MM.1S (cell line): ENCODE measurements around the gene LBH.

Experiments used
- DNase-seq: peaks from one replicate; pipeline ENCODE4 v3.0.0-alpha.2; 2015
- H2AFZ ChIP-seq: fragments of 300-600 bp; sonication (generic); 2 replicates; pipeline ENCODE4 v1.6.0; 2016; ENCODE audit warnings: antibody characterized with exemption, low read length
- H3F3A ChIP-seq: fragments of 300-600 bp; sonication (generic); 2 replicates; pipeline ENCODE4 v1.6.1; 2016; ENCODE audit warnings: mild to moderate bottlenecking, antibody characterized with exemption, low read length, moderate library complexity, mixed read lengths; ENCODE audit not compliant: insufficient read depth
- H3K27ac ChIP-seq: fragments of 300-600 bp; sonication (generic); 2 replicates; pipeline ENCODE4 v1.5.1; 2016; ENCODE audit warnings: mild to moderate bottlenecking, low read length
- H3K27me3 ChIP-seq: fragments of 300-600 bp; sonication (generic); replicated peaks from 2 replicates; pipeline ENCODE4 v1.6.0; 2016; ENCODE audit warnings: low read length; ENCODE audit not compliant: insufficient read depth
- H3K36me3 ChIP-seq: fragments of 300-600 bp; sonication (generic); replicated peaks from 2 replicates; pipeline ENCODE4 v1.6.1; 2016; ENCODE audit warnings: mild to moderate bottlenecking, low read length, mixed read lengths; ENCODE audit not compliant: insufficient read depth
- H3K4me1 ChIP-seq: fragments of 300-600 bp; sonication (generic); 2 replicates; pipeline ENCODE4 v1.6.1; 2016; ENCODE audit warnings: low read length, mixed read lengths
- H3K4me2 ChIP-seq: fragments of 300-600 bp; sonication (generic); 2 replicates; pipeline ENCODE4 v1.6.0; 2016; ENCODE audit warnings: low read depth, low read length
- H3K4me3 ChIP-seq: fragments of 300-600 bp; sonication (generic); 2 replicates; pipeline ENCODE4 v1.5.1; 2016; ENCODE audit warnings: low read length, mixed read lengths
- H3K79me2 ChIP-seq: fragments of 300-600 bp; sonication (generic); 2 replicates; pipeline ENCODE4 v1.6.1; 2016; ENCODE audit warnings: mixed run types, low read length, mixed read lengths
- H3K9ac ChIP-seq: fragments of 300-600 bp; sonication (generic); 2 replicates; pipeline ENCODE4 v1.6.1; 2016; ENCODE audit warnings: low read length, mixed read lengths
- H3K9me2 ChIP-seq: fragments of 300-600 bp; sonication (generic); replicated peaks from 2 replicates; pipeline ENCODE4 v1.6.1; 2016; ENCODE audit warnings: mild to moderate bottlenecking, low read length, mixed read lengths; ENCODE audit not compliant: insufficient read depth
- H3K9me3 ChIP-seq: fragments of 300-600 bp; sonication (generic); replicated peaks from 2 replicates; pipeline ENCODE4 v1.6.1; 2016; ENCODE audit warnings: mild to moderate bottlenecking, low read length, mixed read lengths; ENCODE audit not compliant: insufficient read depth
- H4K20me1 ChIP-seq: fragments of 300-600 bp; sonication (generic); 2 replicates; pipeline ENCODE4 v1.6.1; 2016; ENCODE audit warnings: mild to moderate bottlenecking, low read length, moderate library complexity, mixed read lengths; ENCODE audit not compliant: insufficient read depth
- CTCF ChIP-seq: fragments of 300-600 bp; sonication (generic); IDR thresholded peaks from 2 replicates; pipeline ENCODE4 v1.5.1; 2016; ENCODE audit warnings: antibody characterized with exemption, low read length, mixed read lengths
- EZH2 ChIP-seq: fragments of 300-600 bp; sonication (generic); optimal IDR thresholded peaks from 2 replicates; pipeline ENCODE3; 2017; ENCODE audit warnings: low read depth, mild to moderate bottlenecking, antibody characterized with exemption, low read length, mixed read lengths
- EZH2phosphoT487 ChIP-seq: fragments of 300-600 bp; sonication (generic); IDR thresholded peaks from 2 replicates; pipeline ENCODE4 v1.6.1; 2018; ENCODE audit warnings: antibody characterized with exemption, low read length

Gene LBH

GRCh38 chr2:30213907-30214463 lies 17.3 kb upstream of the LBH start:
- H3K9me2 ChIP-seq, result no peaks in the 10 kb centered on the region
- H3F3A ChIP-seq, result no peaks in the 10 kb centered on the region
- H3K36me3 ChIP-seq, result no peaks in the 10 kb centered on the region
- no peak overlapping the region for H3K27ac ChIP-seq
- no peaks in the 10 kb centered on the region for H3K4me1 ChIP-seq
- H3K27me3 ChIP-seq, result no peaks in the 10 kb centered on the region
- H3K9me3 ChIP-seq, result no peaks in the 10 kb centered on the region
- H3K79me2 ChIP-seq, result no peaks in the 10 kb centered on the region
- no peak overlapping the region for H3K9ac ChIP-seq
- no peaks in the 10 kb centered on the region for H4K20me1 ChIP-seq
- H3K4me2 ChIP-seq, result no peak overlapping the region
- no peak overlapping the region for H2AFZ ChIP-seq
- DNase-seq, result no peak
- H3K4me3 ChIP-seq, result no peak overlapping the region
- no peak for TF ChIP-seq EZH2
- no peak for TF ChIP-seq CTCF
- no peak for TF ChIP-seq EZH2phosphoT487

- Histone ChIP-seq H3K4me2 (no peak overlapping the region), H2AFZ (no peak overlapping the region), H3F3A (no peaks in the 10 kb centered on the region), H3K4me3 (no peak overlapping the region), H3K27ac (no peak overlapping the region), H3K9ac (no peak overlapping the region), H3K79me2 (no peaks in the 10 kb centered on the region), H3K9me2 (no peaks in the 10 kb centered on the region), H3K9me3 (no peaks in the 10 kb centered on the region), H3K4me1 (no peaks in the 10 kb centered on the region), H3K36me3 (no peaks in the 10 kb centered on the region), H3K27me3 (no peaks in the 10 kb centered on the region), H4K20me1 (no peaks in the 10 kb centered on the region)
- no peak for DNase-seq
- TF ChIP-seq CTCF (no peak), EZH2phosphoT487 (no peak), EZH2 (no peak)
Observed at GRCh38 chr2:30216157-30216556, 15.2 kb upstream of the LBH start.

- Histone ChIP-seq H3K4me1 (no peaks in the 10 kb centered on the region), H4K20me1 (no peaks in the 10 kb centered on the region), H3K27me3 (no peaks in the 10 kb centered on the region), H3K9ac (no peak overlapping the region), H3K4me3 (no peak overlapping the region), H3K9me3 (no peaks in the 10 kb centered on the region), H2AFZ (no peak overlapping the region), H3K36me3 (no peaks in the 10 kb centered on the region), H3K4me2 (no peak overlapping the region), H3K9me2 (no peaks in the 10 kb centered on the region), H3K27ac (no peak overlapping the region), H3F3A (no peaks in the 10 kb centered on the region), H3K79me2 (no peaks in the 10 kb centered on the region)
- no peak for TF ChIP-seq CTCF
- TF ChIP-seq EZH2phosphoT487, result no peak
- no peak for DNase-seq
Observed at GRCh38 chr2:30217644-30218337, 13.5 kb upstream of the LBH start.
